HCT116 (cell line): ENCODE measurements around the gene RTN4IP1. TPM values are rescaled to one million over a fixed set of nuclear protein-coding genes. Genes with fewer than 3 reads are reported as not detected.

Experiments
- ATAC-seq: fragments of 200-7000 bp; cut with Tn5 transposase; 2 replicates; pipeline ENCODE4 v1.9.1; 2020; ENCODE audit warnings: mild to moderate bottlenecking, moderate library complexity
- BruUV-seq: library from RNA; stranded (reverse); fragments of 400-500 nt; replicated peaks from 2 replicates; lab custom pipeline; 2021; lab: Mats Ljungman, UMichigan
- CTCF ChIA-PET: fragments of 300-600 bp; sonication (Branson Sonifier 250); formaldehyde crosslinking; loops from one replicate; lab custom pipeline; 2021; ENCODE audit warnings: antibody characterized with exemption; lab: Charles Lee
- POLR2A ChIA-PET: fragments of 300-600, 350-600 bp; sonication (Branson Sonifier 250); formaldehyde crosslinking; loops from one replicate; lab custom pipeline; 2021; ENCODE audit warnings: antibody characterized with exemption; lab: Charles Lee
- RAD21 ChIA-PET, 2 experiments: fragments of 300-600 bp; sonication (Branson Sonifier 250); formaldehyde crosslinking; loops; one replicate each; lab custom pipeline; 2023; ENCODE audit warnings: low total read pairs in 2 of 2; ENCODE audit not compliant: uncharacterized antibody in 2 of 2, unreplicated experiment in 2 of 2, low non-redundant PET in 1 of 2; lab: Charles Lee
- DNase-seq: peaks from one replicate; pipeline ENCODE4 v3.0.0-alpha.2; 2010; ENCODE audit warnings: low read depth, low spot score
- H2AFZ ChIP-seq: fragments of 200-600 bp; shearing (Covaris generic), sonication (generic); 2 replicates; pipeline ENCODE4 v1.6.1; 2017; ENCODE audit warnings: low read depth, mixed run types, mixed read lengths, antibody characterized with exemption, low read length; ENCODE audit not compliant: poor library complexity, severe bottlenecking
- H3K27ac ChIP-seq: 2 replicates; pipeline ENCODE4 v1.5.1; 2012; ENCODE audit warnings: low read depth, low read length
- H3K27me3 ChIP-seq: fragments of 200-600 bp; sonication (generic); 2 replicates; pipeline ENCODE4 v1.6.1; 2016; ENCODE audit warnings: mixed run types, low read length, mixed read lengths; ENCODE audit not compliant: insufficient read depth
- H3K36me3 ChIP-seq, 2 experiments: fragments of 200-500 bp in 1 of 2; fragments of 200-600 bp in 1 of 2; sonication (Bioruptor generic) in 1 of 2; sonication (generic) in 1 of 2; 2 replicates each; pipeline versions ENCODE4 v1.5.1 to v1.6.1; 2014 to 2016; ENCODE audit warnings: low read length in 2 of 2, inconsistent platforms in 1 of 2, mixed read lengths in 1 of 2, mixed run types in 1 of 2; ENCODE audit not compliant: insufficient read depth in 2 of 2, control insufficient read depth in 1 of 2
- H3K4me1 ChIP-seq, 2 experiments: fragments of 200-600 bp in 1 of 2; sonication (generic) in 1 of 2; 2 replicates each; pipeline versions ENCODE4 v1.5.1 to v1.6.1; 2012 to 2017; ENCODE audit warnings: low read length in 2 of 2, inconsistent platforms in 1 of 2, mild to moderate bottlenecking in 1 of 2, mixed read lengths in 1 of 2, mixed run types in 1 of 2, moderate library complexity in 1 of 2; ENCODE audit not compliant: insufficient read depth in 2 of 2, control insufficient read depth in 1 of 2
- H3K4me2 ChIP-seq: fragments of 200-600 bp; sonication (generic); 2 replicates; pipeline ENCODE4 v1.6.1; 2017; ENCODE audit warnings: mixed run types, low read length, mixed read lengths
- H3K4me3 ChIP-seq, 2 experiments: fragments of 200-600 bp in 1 of 2; sonication (generic) in 1 of 2; replicated peaks in 1 of 2; 2 replicates each; pipeline ENCODE4 v1.5.1; 2011 to 2016; ENCODE audit warnings: low read length in 2 of 2, control low read depth in 1 of 2, low read depth in 1 of 2, mild to moderate bottlenecking in 1 of 2, mixed read lengths in 1 of 2, mixed run types in 1 of 2
- H3K79me2 ChIP-seq: fragments of 200-600 bp; sonication (generic); 2 replicates; pipeline ENCODE4 v1.6.1; 2017; ENCODE audit warnings: mild to moderate bottlenecking, mixed run types, low read length, moderate library complexity, mixed read lengths; ENCODE audit not compliant: insufficient read depth
- H3K9ac ChIP-seq: fragments of 200-600 bp; sonication (generic); 2 replicates; pipeline ENCODE4 v1.6.1; 2016; ENCODE audit warnings: low read length, mixed read lengths
- H3K9me2 ChIP-seq: fragments of 200-600 bp; sonication (generic), shearing (Covaris generic); 2 replicates; pipeline ENCODE4 v1.6.1; 2017; ENCODE audit warnings: mixed run types, mild to moderate bottlenecking, moderate library complexity; ENCODE audit not compliant: insufficient read depth
- H3K9me3 ChIP-seq, 2 experiments: fragments of 200-500 bp in 1 of 2; fragments of 200-600 bp in 1 of 2; sonication (Bioruptor generic) in 1 of 2; sonication (generic) in 1 of 2; 2 replicates each; pipeline ENCODE4 v1.6.1; 2014 to 2017; ENCODE audit warnings: low read length in 2 of 2, mixed read lengths in 2 of 2, inconsistent platforms in 1 of 2, low read depth in 1 of 2, mild to moderate bottlenecking in 1 of 2, mixed run types in 1 of 2, moderate library complexity in 1 of 2; ENCODE audit not compliant: control insufficient read depth in 1 of 2, insufficient read depth in 1 of 2
- H4K20me1 ChIP-seq: fragments of 200-600 bp; sonication (generic), shearing (Covaris generic); 2 replicates; pipeline ENCODE4 v1.6.1; 2017; ENCODE audit warnings: mixed run types, mild to moderate bottlenecking, moderate library complexity; ENCODE audit not compliant: insufficient read depth
- ELF1 ChIP-seq: IDR thresholded peaks from 2 replicates; pipeline ENCODE4 v1.6.1; 2012; ENCODE audit warnings: low read depth, borderline replicate concordance
- EZH2 ChIP-seq: fragments of 200-600 bp; sonication (generic); IDR thresholded peaks from 2 replicates; pipeline ENCODE4 v1.6.1; 2017; ENCODE audit warnings: antibody characterized with exemption, mixed run types
- EZH2phosphoT487 ChIP-seq: fragments of 200-600 bp; IDR thresholded peaks from 2 replicates; pipeline ENCODE4 v1.6.1; 2018; ENCODE audit warnings: antibody characterized with exemption, borderline replicate concordance
- FOSL1 ChIP-seq: IDR thresholded peaks from 2 replicates; pipeline ENCODE4 v1.6.1; 2012; ENCODE audit warnings: low read depth
- JUND ChIP-seq: IDR thresholded peaks from 2 replicates; pipeline ENCODE4 v1.6.1; 2012
- POLR2A ChIP-seq: IDR thresholded peaks from 2 replicates; pipeline ENCODE4 v1.7.0; 2011; ENCODE audit warnings: borderline replicate concordance; ENCODE audit not compliant: insufficient read depth, insufficient read length; ENCODE audit errors: extremely low read depth
- POLR2AphosphoS5 ChIP-seq: IDR thresholded peaks from 2 replicates; pipeline ENCODE4 v1.6.1; 2011; ENCODE audit warnings: mild to moderate bottlenecking, low read depth, low read length, moderate library complexity
- SIN3A ChIP-seq: IDR thresholded peaks from 2 replicates; pipeline ENCODE4 v1.6.1; 2012; ENCODE audit warnings: low read depth
- ZNF274 ChIP-seq: fragments of 200-500 bp; sonication (Bioruptor generic); IDR thresholded peaks from 2 replicates; pipeline ENCODE4 v1.6.1; 2014; ENCODE audit warnings: mild to moderate bottlenecking, low read depth, low read length, inconsistent platforms
- intact Hi-C: fragments of 100-400 bp; cut with micrococcal nuclease; formaldehyde crosslinking; loops from 2 replicates; pipeline ENCODE4 v1.10.0; 2022
- total RNA-seq: library from RNA; stranded (reverse); gene quantifications from one replicate; pipeline ENCODE4 v1.2.1, GENCODE V29; 2021; ENCODE audit not compliant: unreplicated experiment
- TF ChIP-seq, protein P1 (sequence below): IDR thresholded peaks from 2 replicates; pipeline ENCODE4 v1.6.1; 2011; ENCODE audit warnings: mild to moderate bottlenecking, low read length, moderate library complexity; ENCODE audit not compliant: insufficient replicate concordance; ENCODE audit errors: extremely low read depth

RTN4IP1 gene
- total RNA-seq, 1 experiment from 2014 or later = 9.1 TPM

DNA sequence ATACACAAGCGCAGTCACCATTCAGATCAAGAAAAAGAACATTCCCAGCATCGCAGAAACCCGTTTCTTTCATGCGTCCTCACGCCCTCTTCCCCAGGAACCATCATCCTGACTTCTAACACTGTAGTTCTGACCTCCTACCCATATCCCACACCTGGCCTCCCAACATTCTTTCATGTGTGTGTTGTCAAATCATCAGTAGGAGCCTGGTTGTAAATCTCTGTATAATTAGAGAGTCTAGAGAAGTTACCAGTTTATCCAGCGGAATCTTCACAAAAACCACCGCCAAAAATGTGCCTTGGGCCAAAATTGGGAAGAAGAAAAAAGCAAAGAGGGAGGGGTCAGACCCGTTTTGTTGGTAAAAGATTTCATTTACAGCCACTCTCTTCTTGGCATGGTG is 91.6 kb downstream of the RTN4IP1 start:
- ChIA-PET RAD21 (no interaction called here), POLR2A (no interaction called here), CTCF (no interaction called here)
- intact Hi-C loops = no loop called here
- DNase-seq (no peak), ATAC-seq (no peak)
- no peaks in the 10 kb centered on the region for H3K27me3 ChIP-seq
- H3K9me3 ChIP-seq = no peaks in the 10 kb centered on the region
- H3K4me1 ChIP-seq = no peaks in the 10 kb centered on the region
- H4K20me1 ChIP-seq = no peaks in the 10 kb centered on the region
- no peak overlapping the region for H2AFZ ChIP-seq
- H3K36me3 ChIP-seq = no peaks in the 10 kb centered on the region
- H3K4me2 ChIP-seq = no peak overlapping the region
- no peak overlapping the region for H3K27ac ChIP-seq
- H3K79me2 ChIP-seq = no peaks in the 10 kb centered on the region
- no peak overlapping the region for H3K4me3 ChIP-seq
- BruUV-seq = no TSS peak
- no peaks in the 10 kb centered on the region for H3K9me2 ChIP-seq
- no peak for TF ChIP-seq EZH2
- TF ChIP-seq POLR2A = no peak
- TF ChIP-seq POLR2AphosphoS5 = no peak
- no peak for TF ChIP-seq ELF1
- H3K9ac ChIP-seq = no peak overlapping the region

GRCh38 chr6:106536851-106537250 is 92.4 kb downstream of the RTN4IP1 start:
- no peak overlapping the region for H3K9ac ChIP-seq
- H3K79me2 ChIP-seq = no peaks in the 10 kb centered on the region
- H4K20me1 ChIP-seq = no peaks in the 10 kb centered on the region
- H2AFZ ChIP-seq = no peak overlapping the region
- H3K9me3 ChIP-seq = no peaks in the 10 kb centered on the region
- CTCF ChIA-PET = no interaction called here
- no peaks in the 10 kb centered on the region for H3K4me1 ChIP-seq
- H3K27ac ChIP-seq = no peak overlapping the region
- H3K36me3 ChIP-seq = no peaks in the 10 kb centered on the region
- ATAC-seq = no peak
- no peak for DNase-seq
- H3K27me3 ChIP-seq = no peaks in the 10 kb centered on the region
- TF ChIP-seq EZH2phosphoT487 (no peak), FOSL1 (no peak), ZNF274 (no peak), JUND (no peak), POLR2AphosphoS5 (no peak), SIN3A (no peak)
- TF ChIP-seq, protein P1, sequence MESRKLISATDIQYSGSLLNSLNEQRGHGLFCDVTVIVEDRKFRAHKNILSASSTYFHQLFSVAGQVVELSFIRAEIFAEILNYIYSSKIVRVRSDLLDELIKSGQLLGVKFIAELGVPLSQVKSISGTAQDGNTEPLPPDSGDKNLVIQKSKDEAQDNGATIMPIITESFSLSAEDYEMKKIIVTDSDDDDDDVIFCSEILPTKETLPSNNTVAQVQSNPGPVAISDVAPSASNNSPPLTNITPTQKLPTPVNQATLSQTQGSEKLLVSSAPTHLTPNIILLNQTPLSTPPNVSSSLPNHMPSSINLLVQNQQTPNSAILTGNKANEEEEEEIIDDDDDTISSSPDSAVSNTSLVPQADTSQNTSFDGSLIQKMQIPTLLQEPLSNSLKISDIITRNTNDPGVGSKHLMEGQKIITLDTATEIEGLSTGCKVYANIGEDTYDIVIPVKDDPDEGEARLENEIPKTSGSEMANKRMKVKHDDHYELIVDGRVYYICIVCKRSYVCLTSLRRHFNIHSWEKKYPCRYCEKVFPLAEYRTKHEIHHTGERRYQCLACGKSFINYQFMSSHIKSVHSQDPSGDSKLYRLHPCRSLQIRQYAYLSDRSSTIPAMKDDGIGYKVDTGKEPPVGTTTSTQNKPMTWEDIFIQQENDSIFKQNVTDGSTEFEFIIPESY = no peak
- TF ChIP-seq, all 23 proteins: peak for 0
- no TSS peak for BruUV-seq
- Histone ChIP-seq H3K4me2 (no peak overlapping the region), H3K9me2 (no peaks in the 10 kb centered on the region), H3K4me3 (no peak overlapping the region)
- ChIA-PET POLR2A (no interaction called here), RAD21 (no interaction called here)
- intact Hi-C loops = no loop called here
